ENCODE data around the gene TMEM272.

DNA sequence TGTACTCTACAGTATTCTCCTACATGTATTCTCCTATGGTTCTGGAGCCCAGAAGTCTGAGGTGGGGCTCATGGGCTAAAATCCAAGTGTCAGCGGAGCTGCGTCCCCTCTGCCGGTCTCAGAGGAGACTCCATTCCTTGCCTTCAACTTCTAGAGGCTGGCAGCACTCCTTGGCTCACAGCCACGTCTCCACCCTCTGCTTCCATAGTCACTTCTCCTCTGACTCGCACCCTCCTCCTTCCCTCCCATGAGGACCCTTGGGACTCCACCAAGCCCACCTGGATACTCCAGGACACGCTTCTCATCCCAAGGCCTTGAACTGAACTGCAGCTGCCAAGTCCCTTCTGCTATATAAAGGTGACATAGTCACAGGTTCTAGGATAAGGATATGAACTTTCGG is 68.8 kb downstream of the TMEM272 start:
- TF ChIP-seq CTCF (conservative IDR thresholded peaks at IDR 0.05; ENCODE audit: low read depth, low read length) (no peak), EZH2phosphoT487 (IDR thresholded peaks at IDR 0.05; ENCODE audit: borderline replicate concordance, low read length) (no peak)

Data from PC-3 (cell line).